Motor neuron (in vitro differentiated cells): ENCODE results near the gene SYCP2. TPM values are rescaled to one million over a fixed set of nuclear protein-coding genes. Genes with fewer than 3 reads are reported as not detected.
A peak's percentile ranks its signal among the peaks of the same experiment; 100 is the strongest.

Experiments used
- ATAC-seq, 8 experiments: fragments of 200-7000 bp; cut with Tn5 transposase; replicated peaks in 6 of 8; 2 replicates each; pipeline ENCODE4 v1.8.0; 2021; ENCODE audit warnings: mild to moderate bottlenecking in 8 of 8, moderate library complexity in 8 of 8
- H3K27ac ChIP-seq, 2 donors: fragments of 250-450 bp; sonication (Bioruptor Pico); 2 replicates each; pipeline ENCODE4 v1.9.0; 2021; ENCODE audit warnings: antibody characterized with exemption in 2 of 2, mild to moderate bottlenecking in 2 of 2, moderate library complexity in 1 of 2
- H3K4me1 ChIP-seq, 2 donors: fragments of 250-450 bp; sonication (Bioruptor Pico); replicated peaks in 1 of 2; 2 replicates each; pipeline ENCODE4 v1.6.1; 2021; ENCODE audit warnings: antibody characterized with exemption in 2 of 2, mild to moderate bottlenecking in 2 of 2, moderate library complexity in 1 of 2
- H3K4me3 ChIP-seq, 5 donors: fragments of 250-450 bp; sonication (Bioruptor Pico); 2 replicates each; pipeline ENCODE4 v1.9.0; 2021; ENCODE audit warnings: antibody characterized with exemption in 5 of 5, mild to moderate bottlenecking in 5 of 5, moderate library complexity in 4 of 5
- WGBS, 10 experiments: fragments of 450-650 bp; shearing (Covaris generic); methylation state at CpG; one replicate each; pipeline ENCODE4 v1.0.0; 2022; 5-methylcytosine and 5-hydroxymethylcytosine counted together
- in situ Hi-C, 9 experiments: fragments of 400-800 bp; cut with MboI; loops; one replicate each; pipeline ENCODE4 v1.15.0; 2021; ENCODE audit warnings: low sequenced_read_pairs in 9 of 9, low pct_unique_long_range_greater_than_20kb in 2 of 9; ENCODE audit not compliant: unreplicated experiment in 9 of 9
- total RNA-seq, 8 experiments: library from RNA; unstranded; fragments of 300-600 nt; gene quantifications; 2 replicates each; pipeline versions ENCODE4 v1.2.3 to v1.2.4, GENCODE V29; 2022

Gene SYCP2
- total RNA-seq, 8 experiments from 2014 or later: 0.63 to 6.5 (median 1.7) TPM

DNA sequence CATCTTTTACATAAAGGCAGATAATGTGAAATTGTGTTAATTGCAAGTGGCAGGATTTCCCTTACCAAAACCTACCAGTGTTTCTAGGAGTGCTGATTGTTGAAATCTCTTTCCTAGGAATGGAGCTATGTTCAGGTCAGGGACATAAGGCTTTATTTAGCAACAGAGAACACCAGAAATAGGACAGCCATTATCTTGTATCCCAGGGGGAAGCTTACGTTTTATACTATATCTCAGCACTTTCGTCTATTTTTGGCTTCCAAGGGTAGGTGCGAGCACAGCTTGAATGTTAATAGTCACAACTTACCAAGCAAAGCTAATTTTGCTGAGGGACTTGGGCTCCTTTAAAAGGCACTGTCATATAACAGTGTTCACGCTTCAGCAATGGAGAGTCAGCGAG, 94.0 kb downstream of the SYCP2 start:
- peaks cover 12 to 14% of the 10 kb centered on the region in 2 donors for H3K4me1 ChIP-seq
- no peak for ATAC-seq
- no peak overlapping the region for H3K27ac ChIP-seq
- H3K4me3 ChIP-seq: no peak overlapping the region
- in situ Hi-C loops: no loop called here
- 61 to 92% (median 80%) methylated on average over 1 to 5 of the region's 5 CpGs; no CpG with 5 or more reads in 1 of the 10 experiments for WGBS, 10 experiments

- no peak overlapping the region for H3K27ac ChIP-seq
- in situ Hi-C loops: no loop called here
- H3K4me3 ChIP-seq: no peak overlapping the region
- ATAC-seq: no peak
- H3K4me1 ChIP-seq: peaks cover 12 to 14% of the 10 kb centered on the region in 2 donors
- 8 to 100% (median 87%) methylated on average over 1 to 4 of the region's 4 CpGs; no CpG with 5 or more reads in 2 of the 10 experiments for WGBS, 10 experiments
Observed at GRCh38 chr20:59837623-59838394, 95.6 kb downstream of the SYCP2 start.

DNA sequence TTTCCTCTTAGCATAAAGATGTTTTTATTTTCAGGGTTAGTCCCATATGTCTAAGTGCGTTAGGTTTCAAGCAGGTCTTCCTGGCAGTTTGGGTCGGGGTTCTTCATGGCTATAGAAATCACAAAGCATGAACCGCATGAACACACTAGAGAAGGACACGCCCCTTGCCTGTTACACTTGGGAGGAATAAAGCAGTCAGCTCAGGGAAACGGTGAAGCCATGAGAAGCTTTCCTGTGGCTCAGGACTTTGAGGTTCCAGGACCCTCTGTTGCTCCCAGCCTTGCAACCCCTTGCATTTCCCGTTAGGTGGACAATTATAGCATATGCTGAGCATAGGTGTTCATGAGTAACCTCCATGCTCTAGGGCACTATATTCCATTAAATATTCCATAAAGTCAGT, 96.7 kb downstream of the SYCP2 start:
- Histone ChIP-seq H3K4me3 (no peak overlapping the region), H3K4me1 (peaks cover 14 to 16% of the 10 kb centered on the region in 2 donors), H3K27ac (no peak overlapping the region)
- whole genome bisulfite sequencing, 10 experiments: 0 to 70% (median 21%) methylated on average over 1 to 5 of the region's 6 CpGs; no CpG with 5 or more reads in 1 of the 10 experiments
- peak in 3 of 8 experiments; percentile 26 to 37 (median 36) for ATAC-seq
- in situ Hi-C loops: no loop called here

DNA sequence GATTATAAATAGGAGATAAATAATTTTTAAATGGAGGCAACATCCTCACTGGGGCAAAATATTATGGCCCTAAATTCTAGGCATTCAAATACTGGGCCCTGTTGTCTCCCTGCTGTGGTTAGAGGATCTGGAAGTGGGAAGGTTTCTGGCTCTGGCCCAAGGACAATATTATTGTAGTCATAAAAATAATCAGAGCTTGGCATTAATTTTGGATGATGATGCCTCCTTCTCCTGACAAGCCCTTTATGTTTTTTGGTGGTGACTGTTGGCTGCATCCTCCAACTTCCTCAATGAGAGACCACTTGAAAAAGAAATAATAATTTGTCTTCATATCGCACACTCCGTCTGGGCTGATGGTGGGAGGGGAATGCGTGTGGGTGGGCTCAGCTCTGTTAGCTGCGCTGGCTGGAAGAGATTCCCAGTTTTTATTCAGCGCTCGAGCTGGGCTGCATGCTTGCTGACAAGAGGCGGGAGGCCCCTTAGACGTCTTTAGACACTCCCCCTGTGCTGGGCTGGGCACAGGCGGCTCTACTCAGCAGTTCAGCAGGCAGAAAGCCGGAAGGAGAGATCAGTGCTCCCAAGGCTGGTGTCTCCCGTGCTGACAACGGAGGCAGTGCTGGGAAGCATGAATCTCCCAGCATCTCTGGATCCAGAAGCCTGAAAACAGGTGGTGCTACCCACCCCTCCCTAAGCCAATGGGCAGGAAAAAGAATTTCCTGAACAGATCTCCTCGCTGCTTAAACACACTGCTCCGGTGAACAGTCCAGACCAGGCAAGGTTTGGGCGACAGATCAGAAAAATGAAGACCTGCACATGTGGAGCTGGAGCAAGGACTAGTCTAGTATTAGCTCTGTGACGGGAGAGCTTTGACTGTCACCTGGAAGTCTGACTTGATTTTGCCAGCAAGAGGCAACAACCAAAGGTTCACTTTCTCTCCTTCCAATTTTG, 97.7 kb downstream of the SYCP2 start:
- H3K27ac ChIP-seq: no peak overlapping the region
- WGBS, 10 experiments: 0 to 53% (median 8%) methylated on average over 2 to 10 of the region's 16 CpGs; no CpG with 5 or more reads in 2 of the 10 experiments
- in situ Hi-C loops: no loop called here
- ATAC-seq: peak; percentile 90 to 99 (median 98)
- peak overlapping the region in 1 of 5 donors; percentile 16 for H3K4me3 ChIP-seq
- peaks cover 14 to 20% of the 10 kb centered on the region in 2 donors for H3K4me1 ChIP-seq

DNA sequence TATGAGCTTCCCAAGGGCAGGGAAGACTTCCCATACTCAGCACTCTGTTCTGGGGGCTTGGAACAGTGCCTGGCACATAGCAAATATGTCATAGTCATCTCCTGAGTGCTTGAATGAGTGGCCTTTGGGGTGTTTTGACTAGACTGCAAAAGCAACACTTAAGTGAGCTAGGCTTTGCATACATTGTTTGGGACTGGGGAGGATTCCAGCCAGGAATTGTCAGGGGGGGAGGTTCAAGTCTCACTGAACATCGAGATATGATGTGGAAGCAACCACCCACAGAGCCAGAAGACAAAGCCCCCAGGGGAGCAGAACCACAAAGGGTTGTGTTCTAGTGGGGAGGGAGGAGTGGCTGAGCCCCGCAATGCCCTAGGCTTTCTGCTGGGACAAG, 98.4 kb downstream of the SYCP2 start:
- no peak for ATAC-seq
- Histone ChIP-seq H3K4me1 (peaks cover 14 to 20% of the 10 kb centered on the region in 2 donors), H3K4me3 (no peak overlapping the region), H3K27ac (no peak overlapping the region)
- 14 to 69% (median 60%) methylated on average over 1 to 2 of the region's 2 CpGs; no CpG with 5 or more reads in 3 of the 10 experiments for WGBS, 10 experiments
- in situ Hi-C loops: no loop called here

DNA sequence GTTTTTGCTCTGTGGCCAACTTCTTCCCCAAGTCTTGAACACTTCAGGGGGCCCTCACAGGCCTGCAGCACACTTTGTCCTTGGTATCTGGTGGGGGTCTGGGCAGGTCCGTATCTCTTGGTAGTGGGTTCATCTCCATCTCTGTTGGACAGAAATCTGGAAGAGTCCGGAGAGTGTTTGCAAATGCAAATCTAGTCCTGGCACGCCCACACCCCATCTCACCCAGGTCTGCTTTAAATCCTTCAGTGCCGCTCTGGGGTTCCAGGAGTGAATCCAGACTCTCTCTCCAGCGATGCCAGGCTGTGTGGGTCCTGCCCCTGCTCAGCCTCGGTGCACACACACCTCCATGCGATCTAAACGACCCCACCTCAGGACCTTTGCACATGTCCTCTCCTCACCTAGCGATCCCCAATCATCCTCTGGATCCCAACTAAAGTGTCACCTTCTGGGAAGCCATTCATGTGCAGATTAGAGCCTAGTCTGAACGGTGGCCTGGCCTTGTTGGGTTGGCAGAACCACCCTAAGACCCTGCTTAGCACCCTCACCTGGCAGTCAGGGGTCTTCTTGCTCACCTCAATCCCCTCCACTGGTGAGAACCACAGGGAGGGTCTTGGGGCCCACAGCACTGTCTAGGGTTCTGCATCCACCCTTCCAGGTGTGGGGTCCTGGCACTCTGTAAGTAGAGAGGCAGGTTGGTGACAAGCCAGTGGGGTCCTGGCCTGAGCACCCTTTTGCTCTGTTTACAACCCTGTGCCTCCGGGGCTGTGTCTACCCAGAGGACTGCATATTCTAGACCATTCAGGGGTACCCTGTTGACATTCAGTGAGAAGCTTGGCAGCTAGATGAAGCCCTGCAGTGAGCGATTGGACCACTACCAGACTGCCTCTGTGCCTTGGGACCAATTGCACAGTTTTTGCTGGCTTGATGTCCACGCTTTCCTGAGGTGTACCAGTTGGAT, 100.8 kb downstream of the SYCP2 start:
- H3K4me1 ChIP-seq: peaks cover 14 to 20% of the 10 kb centered on the region in 2 donors
- H3K4me3 ChIP-seq: no peak overlapping the region
- 16 to 100% (median 84%) methylated on average over 2 to 6 of the region's 13 CpGs; no CpG with 5 or more reads in 4 of the 10 experiments for WGBS, 10 experiments
- no peak for ATAC-seq
- in situ Hi-C loops: no loop called here
- H3K27ac ChIP-seq: no peak overlapping the region

DNA sequence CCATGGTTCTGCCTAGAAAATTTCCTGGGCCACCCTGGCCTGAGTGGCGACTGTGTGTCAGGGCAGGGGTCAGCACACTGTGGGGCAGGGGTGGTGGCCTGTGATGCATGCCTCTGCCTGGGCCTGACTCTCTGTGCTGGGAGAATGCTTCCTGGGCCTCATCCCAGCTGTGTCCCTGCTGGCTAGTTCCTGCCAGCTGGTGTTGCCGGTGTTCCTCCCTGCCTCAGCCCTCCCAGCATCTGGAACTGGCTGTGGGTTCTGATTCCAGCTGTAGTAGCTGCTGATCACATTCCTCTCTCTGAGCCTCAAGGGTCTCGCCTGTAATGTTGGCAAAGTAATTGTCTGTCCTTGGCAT, 101.5 kb downstream of the SYCP2 start:
- peak in 1 of 8 experiments; percentile 31 for ATAC-seq
- H3K4me3 ChIP-seq: no peak overlapping the region
- no peak overlapping the region for H3K27ac ChIP-seq
- in situ Hi-C loops: no loop called here
- H3K4me1 ChIP-seq: peaks cover 14 to 19% of the 10 kb centered on the region in 2 donors
- WGBS, 10 experiments: 0 to 63% (median 23%) methylated on average over 1 to 2 of the region's 3 CpGs; no CpG with 5 or more reads in 6 of the 10 experiments

- ATAC-seq: no peak
- peaks cover 10 to 13% of the 10 kb centered on the region in 2 donors for H3K4me1 ChIP-seq
- H3K27ac ChIP-seq: no peak overlapping the region
- H3K4me3 ChIP-seq: no peak overlapping the region
- 50 to 87% (median 67%) methylated on average over 1 to 5 of the region's 23 CpGs; no CpG with 5 or more reads in 5 of the 10 experiments for WGBS, 10 experiments
- in situ Hi-C loops: no loop called here
Observed at GRCh38 chr20:59831024-59831915, 102.2 kb downstream of the SYCP2 start.

DNA sequence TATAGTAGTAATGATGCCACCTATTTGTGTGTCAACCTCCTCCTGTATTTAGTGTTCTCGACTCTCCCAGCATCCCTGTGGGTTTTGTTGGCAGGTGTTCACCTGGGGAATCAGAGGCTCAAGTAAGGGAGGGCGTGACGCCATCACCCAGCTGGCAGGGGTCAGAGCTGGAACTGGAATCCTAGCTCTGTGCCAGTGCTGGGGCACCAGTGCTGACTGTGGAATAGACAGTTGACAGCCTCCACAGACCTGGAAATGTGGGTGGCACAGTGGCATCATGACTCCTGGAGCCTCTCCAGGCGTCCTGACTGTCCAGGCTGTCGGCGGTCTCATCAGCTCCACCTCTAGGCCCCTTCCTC, 102.8 kb downstream of the SYCP2 start:
- in situ Hi-C loops: no loop called here
- no peak for ATAC-seq
- WGBS, 10 experiments: 20 to 100% (median 78%) methylated on average over 1 of the region's 6 CpGs; no CpG with 5 or more reads in 7 of the 10 experiments
- H3K27ac ChIP-seq: no peak overlapping the region
- peaks cover 6 to 8% of the 10 kb centered on the region in 2 donors for H3K4me1 ChIP-seq
- H3K4me3 ChIP-seq: no peak overlapping the region

DNA sequence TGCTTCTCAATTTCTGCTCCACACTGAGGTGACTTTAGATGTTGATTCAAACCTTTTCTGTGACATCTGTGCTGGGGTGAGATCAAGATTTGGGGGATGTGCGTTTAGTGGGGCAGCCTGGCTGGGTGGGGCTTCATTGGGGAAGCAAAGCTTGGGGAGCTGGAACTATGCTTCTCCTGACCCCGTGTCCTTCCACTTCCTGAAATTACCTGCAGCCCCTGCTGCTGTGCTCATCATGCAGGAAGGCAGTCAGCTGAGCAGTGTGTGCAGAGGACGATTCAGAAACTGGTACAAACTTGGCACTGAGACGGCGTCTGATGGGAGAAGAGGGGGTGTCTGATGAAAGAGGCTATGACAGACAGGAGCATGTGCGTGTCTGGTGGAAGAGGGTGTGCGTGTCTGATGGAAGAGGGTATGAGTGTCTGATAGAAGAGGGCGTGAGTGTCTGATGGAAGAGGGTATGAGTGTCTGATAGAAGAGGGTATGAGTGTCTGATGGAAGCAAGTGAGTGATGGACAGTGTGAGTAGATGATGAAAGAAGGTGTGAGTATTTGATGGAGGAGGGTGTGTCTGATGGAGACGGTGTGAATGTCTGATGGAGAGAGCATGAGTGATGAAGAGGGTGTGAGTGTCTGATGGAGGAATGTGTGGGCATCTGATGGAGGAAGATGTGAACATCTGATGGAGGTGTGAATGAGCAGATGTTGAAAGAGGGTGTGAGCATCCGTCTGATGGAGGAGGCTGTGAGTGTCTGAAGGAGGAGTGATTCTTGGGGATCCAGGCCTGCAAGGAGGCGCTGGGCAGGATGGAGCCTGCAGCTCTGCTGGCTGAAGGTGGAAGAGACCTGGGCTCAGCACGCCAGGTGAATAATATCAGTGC, 103.4 kb downstream of the SYCP2 start:
- WGBS, 10 experiments: 40 to 100% (median 83%) methylated on average over 1 to 10 of the region's 12 CpGs; no CpG with 5 or more reads in 2 of the 10 experiments
- in situ Hi-C loops: no loop called here

More for the DNA sequence above, 103.4 kb downstream of the SYCP2 start:
- Histone ChIP-seq H3K4me3 (no peak overlapping the region), H3K4me1 (peaks cover 0 to 8% of the 10 kb centered on the region in 2 donors), H3K27ac (no peak overlapping the region)
- no peak for ATAC-seq
